GM23338 (cell line): ENCODE data around the gene C19orf47.

Experiments used
- CREB1 ChIP-seq: fragments of 250-450 bp; sonication (Bioruptor Pico); IDR thresholded peaks from 2 replicates; pipeline ENCODE4 v1.5.0; 2020; ENCODE audit warnings: low read depth, mild to moderate bottlenecking, moderate library complexity
- CTCF ChIP-seq, 2 experiments: fragments of 200-600 bp in 1 of 2; sonication (generic) in 1 of 2; conservative IDR thresholded peaks; 2 replicates each; pipeline versions ENCODE4 v1.5.1 to v1.6.1; 2016 to 2017; ENCODE audit warnings: antibody characterized with exemption in 2 of 2, low read depth in 2 of 2, mild to moderate bottlenecking in 2 of 2, moderate library complexity in 1 of 2
- ETS1 ChIP-seq: IDR thresholded peaks from 2 replicates; pipeline ENCODE4 v1.6.1; 2016; ENCODE audit warnings: antibody characterized with exemption
- EZH2 ChIP-seq: fragments of 200-600 bp; sonication (generic); IDR thresholded peaks from one replicate; pipeline ENCODE4 v1.8.0; 2017; ENCODE audit warnings: antibody characterized with exemption, mild to moderate bottlenecking, low read depth; ENCODE audit not compliant: unreplicated experiment
- EZH2phosphoT487 ChIP-seq: fragments of 200-600 bp; sonication (generic); IDR thresholded peaks from one replicate; pipeline ENCODE4 v1.8.1; 2018; ENCODE audit warnings: antibody characterized with exemption; ENCODE audit not compliant: unreplicated experiment
- JUNB ChIP-seq: IDR thresholded peaks from one replicate; pipeline ENCODE4 v1.6.1; 2016; ENCODE audit warnings: antibody characterized with exemption; ENCODE audit not compliant: unreplicated experiment
- POLR2AphosphoS5 ChIP-seq: IDR thresholded peaks from 2 replicates; pipeline ENCODE4 v1.6.1; 2016; ENCODE audit warnings: antibody characterized with exemption, low read depth
- REST ChIP-seq: IDR thresholded peaks from one replicate; pipeline ENCODE4 v1.6.1; 2018; ENCODE audit warnings: antibody characterized with exemption; ENCODE audit not compliant: unreplicated experiment
- STAT1 ChIP-seq: IDR thresholded peaks from one replicate; pipeline ENCODE4 v1.6.1; 2016; ENCODE audit warnings: antibody characterized with exemption; ENCODE audit not compliant: unreplicated experiment
- ZNF114 ChIP-seq: fragments of 250-450 bp; sonication (Bioruptor Pico); IDR thresholded peaks from 2 replicates; pipeline ENCODE4 v1.5.0; 2020; ENCODE audit warnings: mild to moderate bottlenecking, moderate library complexity
- ZNF331 ChIP-seq: fragments of 250-450 bp; sonication (Bioruptor Pico); IDR thresholded peaks from 2 replicates; pipeline ENCODE4 v1.5.0; 2020; ENCODE audit warnings: low read depth, mild to moderate bottlenecking, moderate library complexity
- ZNF462 ChIP-seq: fragments of 250-450 bp; sonication (Bioruptor Pico); IDR thresholded peaks from 2 replicates; pipeline ENCODE4 v1.5.0; 2020; ENCODE audit warnings: mild to moderate bottlenecking, moderate library complexity

GRCh38 chr19:40360020-40360707 lies 12.0 kb upstream of the C19orf47 start:
- TF ChIP-seq EZH2, result no peak
- TF ChIP-seq CTCF (conservative IDR thresholded peaks at IDR 0.05; ENCODE audit: low read depth in 2 of 2), result no peak; a peak in 1 of 4 replicates
- no peak for TF ChIP-seq POLR2AphosphoS5
- no peak for TF ChIP-seq ZNF331 (CRISPR knock-in tag)
- TF ChIP-seq REST, result no peak
- TF ChIP-seq ETS1, result no peak
- no peak for TF ChIP-seq CREB1 (CRISPR knock-in tag)
- TF ChIP-seq EZH2phosphoT487, result no peak
- no peak for TF ChIP-seq JUNB
- TF ChIP-seq ZNF114 (CRISPR knock-in tag), result no peak
- TF ChIP-seq ZNF462 (CRISPR knock-in tag), result no peak
- no peak for TF ChIP-seq STAT1
